Transverse colon (tissue), 4 donors: ENCODE data around the gene PZP.

Source experiments
- EP300 ChIP-seq: sonication (generic); formaldehyde crosslinking; IDR thresholded peaks from one replicate; pipeline ENCODE4 v1.6.1; 2017; ENCODE audit warnings: antibody characterized with exemption, low read depth
- POLR2AphosphoS5 ChIP-seq, 3 donors: sonication (generic); formaldehyde crosslinking; IDR thresholded peaks; one replicate each; pipeline ENCODE4 v1.6.1; 2016; ENCODE audit warnings: antibody characterized with exemption in 3 of 3
- TF ChIP-seq, protein P1 (sequence below), 5 experiments: fragments of 200-600 bp in 3 of 5; fragments of 450-650 bp in 2 of 5; sonication (generic) in 3 of 5; IDR thresholded peaks; 1 replicate in 2 of 5; 2 replicates in 3 of 5; pipeline ENCODE4 v1.5.1; 2016 to 2017; ENCODE audit warnings: antibody characterized with exemption in 5 of 5, inconsistent platforms in 3 of 5, mild to moderate bottlenecking in 2 of 5, moderate library complexity in 1 of 5

DNA sequence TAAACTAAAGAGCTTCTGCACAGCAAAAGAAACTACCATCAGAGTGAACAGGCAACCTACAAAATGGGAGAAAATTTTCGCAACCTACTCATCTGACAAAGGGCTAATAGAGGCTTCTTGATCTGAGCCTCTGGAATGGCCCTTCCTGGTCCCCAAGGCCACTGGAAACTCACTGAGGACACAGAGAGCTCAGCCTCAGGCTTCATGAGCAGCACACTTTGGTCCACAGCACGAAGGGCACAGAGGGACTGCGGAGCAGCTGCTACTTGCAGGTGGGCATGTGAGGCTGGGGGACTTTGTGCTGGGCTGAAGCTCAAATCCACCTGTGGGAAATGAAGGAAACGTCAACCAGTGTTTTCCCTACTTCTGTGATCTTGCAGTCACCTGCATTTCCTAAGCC lies 27.4 kb downstream of the PZP start:
- TF ChIP-seq, protein P1, sequence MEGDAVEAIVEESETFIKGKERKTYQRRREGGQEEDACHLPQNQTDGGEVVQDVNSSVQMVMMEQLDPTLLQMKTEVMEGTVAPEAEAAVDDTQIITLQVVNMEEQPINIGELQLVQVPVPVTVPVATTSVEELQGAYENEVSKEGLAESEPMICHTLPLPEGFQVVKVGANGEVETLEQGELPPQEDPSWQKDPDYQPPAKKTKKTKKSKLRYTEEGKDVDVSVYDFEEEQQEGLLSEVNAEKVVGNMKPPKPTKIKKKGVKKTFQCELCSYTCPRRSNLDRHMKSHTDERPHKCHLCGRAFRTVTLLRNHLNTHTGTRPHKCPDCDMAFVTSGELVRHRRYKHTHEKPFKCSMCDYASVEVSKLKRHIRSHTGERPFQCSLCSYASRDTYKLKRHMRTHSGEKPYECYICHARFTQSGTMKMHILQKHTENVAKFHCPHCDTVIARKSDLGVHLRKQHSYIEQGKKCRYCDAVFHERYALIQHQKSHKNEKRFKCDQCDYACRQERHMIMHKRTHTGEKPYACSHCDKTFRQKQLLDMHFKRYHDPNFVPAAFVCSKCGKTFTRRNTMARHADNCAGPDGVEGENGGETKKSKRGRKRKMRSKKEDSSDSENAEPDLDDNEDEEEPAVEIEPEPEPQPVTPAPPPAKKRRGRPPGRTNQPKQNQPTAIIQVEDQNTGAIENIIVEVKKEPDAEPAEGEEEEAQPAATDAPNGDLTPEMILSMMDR (IDR thresholded peaks at IDR 0.05): no peak
- TF ChIP-seq EP300 (no peak), POLR2AphosphoS5 (IDR thresholded peaks at IDR 0.05) (no peak)
